HG03060 (cell line): ENCODE data around the gene SPESP1.

Source experiments
- ATAC-seq: cut with Tn5 transposase; IDR thresholded peaks from one replicate; pipeline ENCODE4 v1.9.1; 2021; ENCODE audit warnings: low read depth, moderate number of reproducible peaks; ENCODE audit not compliant: unreplicated experiment

The SPESP1 gene

GRCh38 chr15:68990231-68990991 lies 60.1 kb downstream of the SPESP1 start:
- no peak for ATAC-seq

- ATAC-seq: no peak
Measured at GRCh38 chr15:68990992-68991500, 60.7 kb downstream of the SPESP1 start.

GRCh38 chr15:68991723-68992122 lies 61.4 kb downstream of the SPESP1 start:
- ATAC-seq: no peak

GRCh38 chr15:68992696-68993095 lies 62.4 kb downstream of the SPESP1 start:
- ATAC-seq: no peak

- ATAC-seq: no peak
Measured at GRCh38 chr15:68993276-68993675, 63.0 kb downstream of the SPESP1 start.

GRCh38 chr15:68994149-68994548 lies 63.8 kb downstream of the SPESP1 start:
- ATAC-seq: no peak

- ATAC-seq: no peak
Measured at GRCh38 chr15:68994981-68995761, 64.8 kb downstream of the SPESP1 start.
